ENCODE results near the gene RALA. TPM values are rescaled to one million over a fixed set of nuclear protein-coding genes. Genes with fewer than 3 reads are reported as not detected.

The RALA gene
- total and polyA plus RNA-seq, 10 of the 15 experiments (the other 5 are each of a cell fraction or from before 2014, with no cell fraction given): 7.5 to 53.3 (median 23.1) TPM

DNA sequence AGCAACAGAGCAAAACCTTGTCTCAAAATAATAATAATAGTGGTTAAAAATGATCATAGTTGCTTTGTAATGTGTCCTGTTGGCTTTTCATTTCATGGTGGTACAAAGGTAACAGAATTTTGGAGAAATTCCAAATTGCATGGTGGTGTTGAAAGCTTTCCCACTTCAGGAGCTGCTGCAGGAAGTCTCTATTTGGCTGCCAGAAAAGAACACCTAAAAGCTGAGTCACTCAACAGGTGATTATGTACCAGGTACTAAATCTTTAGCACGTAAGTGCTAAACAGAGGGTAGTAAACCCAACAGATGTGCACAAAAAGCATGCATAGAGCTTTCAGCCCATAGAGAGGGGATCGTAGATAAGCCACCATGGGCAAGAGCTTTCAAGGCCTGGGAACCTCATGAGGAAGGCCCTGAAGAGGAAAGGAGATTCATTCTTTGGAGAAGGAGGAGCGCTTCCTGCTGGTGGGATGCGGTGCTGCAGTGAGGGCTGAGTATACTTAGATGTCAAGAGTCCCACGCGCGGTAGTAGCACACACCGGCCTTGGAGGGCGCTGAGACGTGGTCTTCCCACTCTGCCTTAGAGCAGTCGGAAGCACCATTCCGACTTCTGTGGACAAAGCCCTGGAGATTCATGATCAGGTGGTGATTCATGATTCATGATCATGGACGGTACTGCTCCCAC is 118.7 kb downstream of the RALA start (continued):
- no peak for TF ChIP-seq MEF2A (IDR thresholded peaks at IDR 0.05; ENCODE audit: insufficient read depth, low read depth, low read length)
- no peak for TF ChIP-seq YBX1 (IDR thresholded peaks at IDR 0.05)
- TF ChIP-seq, protein P1, sequence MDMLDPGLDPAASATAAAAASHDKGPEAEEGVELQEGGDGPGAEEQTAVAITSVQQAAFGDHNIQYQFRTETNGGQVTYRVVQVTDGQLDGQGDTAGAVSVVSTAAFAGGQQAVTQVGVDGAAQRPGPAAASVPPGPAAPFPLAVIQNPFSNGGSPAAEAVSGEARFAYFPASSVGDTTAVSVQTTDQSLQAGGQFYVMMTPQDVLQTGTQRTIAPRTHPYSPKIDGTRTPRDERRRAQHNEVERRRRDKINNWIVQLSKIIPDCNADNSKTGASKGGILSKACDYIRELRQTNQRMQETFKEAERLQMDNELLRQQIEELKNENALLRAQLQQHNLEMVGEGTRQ (IDR thresholded peaks at IDR 0.05; ENCODE audit: borderline replicate concordance, low read depth, low read length): no peak
- no peak for TF ChIP-seq TARDBP (IDR thresholded peaks at IDR 0.05; ENCODE audit: borderline replicate concordance)
- TF ChIP-seq, protein P2, sequence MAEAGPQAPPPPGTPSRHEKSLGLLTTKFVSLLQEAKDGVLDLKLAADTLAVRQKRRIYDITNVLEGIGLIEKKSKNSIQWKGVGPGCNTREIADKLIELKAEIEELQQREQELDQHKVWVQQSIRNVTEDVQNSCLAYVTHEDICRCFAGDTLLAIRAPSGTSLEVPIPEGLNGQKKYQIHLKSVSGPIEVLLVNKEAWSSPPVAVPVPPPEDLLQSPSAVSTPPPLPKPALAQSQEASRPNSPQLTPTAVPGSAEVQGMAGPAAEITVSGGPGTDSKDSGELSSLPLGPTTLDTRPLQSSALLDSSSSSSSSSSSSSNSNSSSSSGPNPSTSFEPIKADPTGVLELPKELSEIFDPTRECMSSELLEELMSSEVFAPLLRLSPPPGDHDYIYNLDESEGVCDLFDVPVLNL (IDR thresholded peaks at IDR 0.05; ENCODE audit: low read depth, low read length): no peak
- TF ChIP-seq ESRRA (IDR thresholded peaks at IDR 0.05; ENCODE audit: low read length): no peak

DNA sequence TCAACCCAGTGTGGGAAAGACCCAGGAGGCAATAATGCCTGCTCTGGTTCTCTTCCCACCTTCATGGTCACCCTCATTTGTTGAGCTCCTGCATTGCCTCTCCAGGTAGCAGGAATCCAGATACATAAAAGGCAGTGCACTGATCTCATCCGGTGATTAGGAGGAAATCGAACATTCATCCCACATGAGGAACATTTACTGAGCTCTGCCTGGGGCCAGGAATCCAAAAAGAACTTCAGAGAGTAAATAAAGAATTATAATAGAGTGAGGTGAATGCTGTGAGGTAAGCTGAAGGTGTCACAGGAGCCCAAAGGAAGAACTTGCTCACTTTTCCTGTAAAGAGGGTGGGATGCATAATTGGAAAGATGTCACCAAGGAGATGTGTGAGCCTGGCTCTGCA is 121.2 kb downstream of the RALA start:
- Histone ChIP-seq H3K9me3 (replicated peaks; ENCODE audit: control insufficient read depth, insufficient read depth, low read length) (no peaks in the 10 kb centered on the region), H3K36me3 (ENCODE audit: control insufficient read depth in 2 of 2, insufficient read depth in 2 of 2, low read length in 1 of 2) (peaks cover 0 to 2% of the 10 kb centered on the region in 2 experiments), H2AFZ (ENCODE audit: control insufficient read depth, low read depth, low read length) (no peak overlapping the region), H3K4me2 (ENCODE audit: control insufficient read depth, insufficient read depth) (no peak overlapping the region), H3K79me2 (ENCODE audit: control insufficient read depth, insufficient read depth, low read length) (peaks cover 2% of the 10 kb centered on the region), H3K27me3 (replicated peaks in 1 of 2; ENCODE audit: control insufficient read depth in 2 of 2, insufficient read depth in 2 of 2, low read length in 1 of 2) (no peaks in the 10 kb centered on the region), H3K4me3 (no peak overlapping the region), H3K9ac (ENCODE audit: control insufficient read depth, insufficient read depth, low read length) (no peak overlapping the region), H3K27ac (ENCODE audit: control insufficient read depth, insufficient read depth) (no peak overlapping the region), H3K4me1 (ENCODE audit: control insufficient read depth, insufficient read depth, low read length) (peaks cover 5% of the 10 kb centered on the region), H4K20me1 (ENCODE audit: control insufficient read depth, insufficient read depth) (no peaks in the 10 kb centered on the region)
- CTCF ChIA-PET: interaction anchor here (0.6 to 15.4 kb wide), 5 partner anchors 9 to 164 kb away, joined by 4 to 612 read pairs (median 10); partner anchors contain the start of gene RALA
- POLR2A ChIA-PET: interaction anchor here (0.8 to 3.5 kb wide), 3 partner anchors 11 to 1003 kb away, joined by 3 to 15 read pairs (median 3); no protein-coding TSS in a partner anchor
- no peak for DNase-seq (ENCODE audit: low read depth, low spot score)
- in situ Hi-C loops (cut with MboI) (loop anchor here (5.0 to 25.0 kb wide), 2 partner anchors 162 to 1382 kb away; no protein-coding TSS in a partner anchor), intact Hi-C loops (cut with micrococcal nuclease; ENCODE audit: unreplicated experiment) (no loop called here)
- BruUV-seq (replicated peaks): no TSS peak
- ATAC-seq: no peak
- RAD21 ChIA-PET (ENCODE audit: unreplicated experiment): interaction anchor here (0.9 to 20.6 kb wide), 3 partner anchors 10 to 164 kb away, joined by 4 to 410 read pairs (median 7); no protein-coding TSS in a partner anchor
- WGBS (ENCODE audit: insufficient coverage, insufficient replicate concordance, low lambda C conversion rate, missing lambda C conversion rate): 94% methylated on average over 2 of the region's 2 CpGs
- no peak for FAIRE-seq
- SMC1A ChIA-PET (ENCODE audit: uncharacterized antibody, unreplicated experiment): interaction anchor here (0.8 to 13.1 kb wide), 7 partner anchors 9 to 165 kb away, joined by 3 to 366 read pairs (median 5); no protein-coding TSS in a partner anchor
- TF ChIP-seq, protein P3, sequence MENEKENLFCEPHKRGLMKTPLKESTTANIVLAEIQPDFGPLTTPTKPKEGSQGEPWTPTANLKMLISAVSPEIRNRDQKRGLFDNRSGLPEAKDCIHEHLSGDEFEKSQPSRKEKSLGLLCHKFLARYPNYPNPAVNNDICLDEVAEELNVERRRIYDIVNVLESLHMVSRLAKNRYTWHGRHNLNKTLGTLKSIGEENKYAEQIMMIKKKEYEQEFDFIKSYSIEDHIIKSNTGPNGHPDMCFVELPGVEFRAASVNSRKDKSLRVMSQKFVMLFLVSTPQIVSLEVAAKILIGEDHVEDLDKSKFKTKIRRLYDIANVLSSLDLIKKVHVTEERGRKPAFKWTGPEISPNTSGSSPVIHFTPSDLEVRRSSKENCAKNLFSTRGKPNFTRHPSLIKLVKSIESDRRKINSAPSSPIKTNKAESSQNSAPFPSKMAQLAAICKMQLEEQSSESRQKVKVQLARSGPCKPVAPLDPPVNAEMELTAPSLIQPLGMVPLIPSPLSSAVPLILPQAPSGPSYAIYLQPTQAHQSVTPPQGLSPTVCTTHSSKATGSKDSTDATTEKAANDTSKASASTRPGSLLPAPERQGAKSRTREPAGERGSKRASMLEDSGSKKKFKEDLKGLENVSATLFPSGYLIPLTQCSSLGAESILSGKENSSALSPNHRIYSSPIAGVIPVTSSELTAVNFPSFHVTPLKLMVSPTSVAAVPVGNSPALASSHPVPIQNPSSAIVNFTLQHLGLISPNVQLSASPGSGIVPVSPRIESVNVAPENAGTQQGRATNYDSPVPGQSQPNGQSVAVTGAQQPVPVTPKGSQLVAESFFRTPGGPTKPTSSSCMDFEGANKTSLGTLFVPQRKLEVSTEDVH (IDR thresholded peaks at IDR 0.05; ENCODE audit: low read depth, partially characterized antibody): no peak
- TF ChIP-seq, protein P4, sequence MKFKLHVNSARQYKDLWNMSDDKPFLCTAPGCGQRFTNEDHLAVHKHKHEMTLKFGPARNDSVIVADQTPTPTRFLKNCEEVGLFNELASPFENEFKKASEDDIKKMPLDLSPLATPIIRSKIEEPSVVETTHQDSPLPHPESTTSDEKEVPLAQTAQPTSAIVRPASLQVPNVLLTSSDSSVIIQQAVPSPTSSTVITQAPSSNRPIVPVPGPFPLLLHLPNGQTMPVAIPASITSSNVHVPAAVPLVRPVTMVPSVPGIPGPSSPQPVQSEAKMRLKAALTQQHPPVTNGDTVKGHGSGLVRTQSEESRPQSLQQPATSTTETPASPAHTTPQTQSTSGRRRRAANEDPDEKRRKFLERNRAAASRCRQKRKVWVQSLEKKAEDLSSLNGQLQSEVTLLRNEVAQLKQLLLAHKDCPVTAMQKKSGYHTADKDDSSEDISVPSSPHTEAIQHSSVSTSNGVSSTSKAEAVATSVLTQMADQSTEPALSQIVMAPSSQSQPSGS (IDR thresholded peaks at IDR 0.05; ENCODE audit: low read length): no peak
- TF ChIP-seq SUPT20H (IDR thresholded peaks at IDR 0.05; ENCODE audit: borderline replicate concordance, control insufficient read depth, low read depth, low read length): no peak
- no peak for TF ChIP-seq GABPA (IDR thresholded peaks at IDR 0.05; ENCODE audit: low read depth)
- TF ChIP-seq WRNIP1 (IDR thresholded peaks at IDR 0.05; ENCODE audit: borderline replicate concordance, low read depth, low read length): no peak
- TF ChIP-seq ATF7 (IDR thresholded peaks at IDR 0.05; ENCODE audit: low read depth): no peak
- no peak for TF ChIP-seq SREBF1 (IDR thresholded peaks at IDR 0.05; ENCODE audit: low read length)
- TF ChIP-seq, protein P5, sequence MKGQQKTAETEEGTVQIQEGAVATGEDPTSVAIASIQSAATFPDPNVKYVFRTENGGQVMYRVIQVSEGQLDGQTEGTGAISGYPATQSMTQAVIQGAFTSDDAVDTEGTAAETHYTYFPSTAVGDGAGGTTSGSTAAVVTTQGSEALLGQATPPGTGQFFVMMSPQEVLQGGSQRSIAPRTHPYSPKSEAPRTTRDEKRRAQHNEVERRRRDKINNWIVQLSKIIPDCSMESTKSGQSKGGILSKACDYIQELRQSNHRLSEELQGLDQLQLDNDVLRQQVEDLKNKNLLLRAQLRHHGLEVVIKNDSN (IDR thresholded peaks at IDR 0.05; ENCODE audit: borderline replicate concordance, extremely low read length, insufficient read depth, low read depth, low read length): no peak
- no peak for TF ChIP-seq PAX5 (IDR thresholded peaks at IDR 0.05; ENCODE audit: borderline replicate concordance, low read depth, low read length)
